GM18909 (cell line): Measurements from ENCODE around the gene RBM47.

Experiments
- ATAC-seq: cut with Tn5 transposase; IDR thresholded peaks from one replicate; pipeline ENCODE4 v1.9.1; 2021; ENCODE audit warnings: mild to moderate bottlenecking; ENCODE audit not compliant: unreplicated experiment, poor library complexity

Gene RBM47

DNA sequence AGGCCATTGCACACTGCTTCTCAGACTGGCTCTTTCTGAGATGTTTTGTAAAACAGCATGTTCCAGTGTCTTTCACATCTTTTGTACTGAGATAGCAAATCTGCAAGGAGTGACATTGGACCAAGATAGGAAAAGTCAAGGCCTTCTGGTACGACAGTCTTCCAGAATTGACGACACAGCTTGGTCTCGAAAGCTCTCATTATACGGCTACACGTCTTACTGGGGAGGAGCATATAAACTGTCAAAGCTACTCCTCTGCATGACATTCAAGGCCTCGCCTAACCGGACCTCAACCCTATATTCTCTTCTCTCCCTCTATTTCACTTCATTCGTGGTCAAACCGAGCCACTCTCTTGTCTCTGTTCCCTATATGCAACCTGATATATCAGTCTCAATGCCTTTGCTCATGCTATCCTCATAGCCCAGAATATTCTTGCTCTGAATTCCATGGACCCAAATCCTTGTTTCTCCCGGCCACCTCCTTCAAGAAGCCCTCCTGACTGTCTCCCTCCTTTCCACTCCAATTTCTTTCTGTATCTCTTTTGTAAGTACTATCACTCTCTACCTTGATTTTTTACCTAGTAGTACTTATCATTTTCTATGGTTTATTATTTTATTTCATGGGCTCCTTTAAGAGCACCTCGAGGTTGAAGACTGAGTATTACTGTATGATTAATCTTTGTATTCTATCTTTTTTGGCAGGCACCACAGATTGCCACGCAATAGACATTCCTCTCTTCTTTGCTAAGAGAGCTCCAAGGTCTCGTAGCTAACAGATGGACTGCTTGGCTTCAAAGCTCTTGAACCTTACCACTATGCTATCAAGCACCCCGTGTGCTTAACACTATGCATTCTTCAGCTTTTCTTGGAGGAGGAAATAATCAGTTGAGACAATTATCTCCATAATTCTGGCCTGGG is 35.1 kb downstream of the RBM47 start:
- no peak for ATAC-seq

DNA sequence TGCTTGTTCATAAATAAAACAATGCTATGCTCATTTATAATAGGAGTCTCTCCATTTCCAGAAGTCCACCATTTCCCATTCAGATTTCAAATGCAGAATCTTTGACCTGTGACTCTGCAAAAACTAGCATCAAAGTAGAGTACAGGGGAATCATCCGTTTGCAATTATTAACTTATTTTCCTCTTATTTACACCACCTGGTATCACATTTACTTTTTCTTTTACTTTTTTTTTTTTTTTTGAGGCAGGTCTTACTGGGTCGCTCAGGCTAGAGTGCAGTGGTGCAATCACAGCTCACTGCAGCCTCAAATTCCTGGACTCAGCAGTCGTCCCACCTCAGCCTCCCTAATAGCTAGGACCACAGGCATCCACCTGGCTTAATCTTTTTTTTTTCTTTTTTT is 37.6 kb downstream of the RBM47 start:
- no peak for ATAC-seq

DNA sequence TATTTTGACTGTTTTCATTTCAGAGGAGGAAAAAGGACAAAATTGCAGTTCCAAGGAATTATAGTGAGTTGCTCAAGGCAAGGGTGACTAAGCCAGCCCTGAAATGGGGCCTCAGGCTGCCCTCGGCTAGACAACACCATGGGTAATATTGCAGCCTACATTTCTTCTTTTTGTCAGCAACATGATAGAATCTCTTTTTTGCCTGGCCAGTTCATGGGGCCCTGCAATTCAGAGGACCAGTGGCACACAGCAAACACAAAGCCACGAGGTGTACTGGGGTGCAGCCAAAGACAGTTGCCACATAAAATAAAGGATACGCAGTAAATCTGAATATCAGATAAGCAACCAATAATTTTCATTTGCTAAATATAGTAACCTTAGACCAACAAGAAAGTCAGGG is 41.8 kb downstream of the RBM47 start:
- no peak for ATAC-seq

GRCh38 chr4:40587351-40587750 is 42.3 kb downstream of the RBM47 start:
- no peak for ATAC-seq

DNA sequence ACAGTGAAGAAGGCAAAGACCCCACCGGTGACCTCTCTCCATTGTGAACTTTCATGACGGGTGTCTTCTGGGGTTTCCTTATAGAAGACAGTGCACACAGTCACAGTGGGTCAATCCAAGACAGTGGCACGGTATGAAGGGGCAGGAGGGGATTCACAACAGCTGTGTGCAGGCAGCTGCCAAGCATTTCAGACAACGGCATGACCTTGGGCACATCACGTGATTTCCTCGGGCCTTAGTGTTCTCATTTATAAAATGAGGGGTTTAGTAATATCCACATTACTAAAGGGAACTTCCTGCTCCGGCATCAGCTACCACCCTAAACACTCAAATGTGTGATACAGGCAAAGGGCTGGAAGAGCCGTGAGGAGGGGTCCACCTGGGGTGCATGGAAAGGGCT is 42.9 kb downstream of the RBM47 start:
- ATAC-seq: no peak

GRCh38 chr4:40586034-40586433 is 43.6 kb downstream of the RBM47 start:
- ATAC-seq: no peak

DNA sequence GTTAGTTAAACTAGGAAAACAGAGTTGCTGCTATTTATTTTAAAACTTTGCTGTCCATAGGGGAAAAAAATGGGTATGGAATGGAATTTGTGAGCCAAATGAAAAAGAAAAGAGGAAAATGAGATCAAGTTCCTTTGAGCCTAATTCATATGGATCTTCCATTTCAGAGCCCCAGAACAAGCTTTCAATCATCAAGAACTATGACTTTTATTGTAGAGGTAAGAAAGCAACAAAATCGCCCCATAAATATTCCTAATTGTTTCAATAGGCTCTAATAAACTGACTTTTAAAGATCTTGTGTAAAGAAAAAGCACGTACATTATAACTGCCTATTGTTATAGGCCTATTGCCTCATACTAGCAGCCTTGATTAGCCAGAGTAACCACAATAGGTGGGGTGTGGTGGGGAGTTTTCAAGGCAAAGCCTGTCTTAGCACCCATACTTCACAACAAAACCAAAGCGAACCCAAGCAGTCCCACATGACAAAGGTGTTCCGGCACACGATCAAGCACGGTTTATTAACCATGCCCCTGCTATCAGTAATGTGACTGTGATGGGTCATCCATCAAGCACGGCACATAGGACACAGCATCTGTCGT is 44.4 kb downstream of the RBM47 start:
- no peak for ATAC-seq

DNA sequence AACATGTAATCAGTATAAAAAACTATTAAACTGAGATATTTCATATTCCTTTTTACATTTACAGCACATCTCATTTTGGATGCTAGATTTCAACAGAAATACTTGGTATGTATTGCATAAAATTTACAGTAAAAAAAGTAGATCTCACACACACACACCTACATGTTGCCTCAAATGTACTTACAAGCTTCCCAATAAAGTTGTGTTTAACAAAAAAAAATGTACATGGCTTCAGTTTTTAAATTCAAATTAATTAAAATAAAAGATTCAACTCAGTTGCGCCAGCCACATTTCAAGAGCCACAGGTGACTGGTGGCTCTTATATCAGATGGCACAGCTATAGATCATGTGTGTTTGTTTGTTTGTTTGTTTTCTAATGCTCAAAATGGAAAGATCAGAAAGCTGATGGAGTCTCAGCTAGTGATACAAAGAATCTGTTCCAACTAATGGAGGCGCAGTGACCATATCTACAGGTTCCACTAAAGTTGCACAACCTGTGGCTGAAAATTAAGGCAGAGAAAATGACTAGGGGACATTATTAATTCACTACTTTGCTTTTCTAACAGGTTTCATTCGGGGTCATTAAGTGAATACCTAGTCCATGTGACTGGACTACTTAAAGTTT is 45.0 kb downstream of the RBM47 start:
- no peak for ATAC-seq

DNA sequence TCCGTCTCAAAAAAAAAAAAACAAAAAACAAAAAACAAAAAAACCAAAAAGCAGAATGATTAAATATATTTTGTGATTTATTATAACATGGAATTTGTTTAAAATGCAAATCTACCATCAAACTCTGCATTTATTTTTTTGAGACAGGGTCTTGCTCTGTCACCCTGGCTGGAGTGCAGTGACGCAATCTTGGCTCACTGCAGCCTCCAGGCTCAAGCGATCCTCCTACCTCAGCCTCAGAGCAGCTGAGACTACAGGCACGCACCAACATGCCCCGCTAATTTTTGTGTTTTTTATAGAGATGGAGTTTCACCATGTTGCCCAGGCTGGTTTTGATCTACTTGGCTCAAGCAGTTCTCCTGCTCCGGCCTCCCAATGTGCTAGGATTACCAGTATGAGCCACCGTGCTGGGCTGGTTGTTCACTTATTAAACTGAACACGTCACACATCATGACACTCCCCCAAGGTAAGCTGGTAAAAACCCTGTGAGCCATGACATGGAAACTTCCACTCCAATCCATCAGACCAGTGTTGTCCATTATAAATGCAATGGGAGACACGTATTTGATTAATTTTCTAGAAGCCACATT is 45.7 kb downstream of the RBM47 start:
- no peak for ATAC-seq

DNA sequence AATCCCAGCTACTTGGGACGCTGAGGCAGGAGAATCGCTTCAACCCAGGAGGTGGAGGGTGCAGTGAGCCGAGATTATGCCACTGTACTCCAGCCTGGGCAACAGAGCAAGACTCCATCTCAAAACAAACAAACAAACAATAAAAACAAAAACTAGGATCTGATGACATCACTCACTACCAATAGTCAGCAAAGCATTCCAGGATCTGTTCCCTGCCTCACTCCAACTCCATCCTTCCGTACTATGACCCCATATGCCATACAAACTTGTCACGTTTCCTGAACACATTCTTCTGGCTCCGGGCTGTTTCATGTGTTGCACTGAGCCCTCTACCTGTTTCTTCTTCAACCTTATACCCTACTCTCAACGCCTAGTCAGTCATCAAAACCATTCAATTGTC is 47.3 kb downstream of the RBM47 start:
- no peak for ATAC-seq

DNA sequence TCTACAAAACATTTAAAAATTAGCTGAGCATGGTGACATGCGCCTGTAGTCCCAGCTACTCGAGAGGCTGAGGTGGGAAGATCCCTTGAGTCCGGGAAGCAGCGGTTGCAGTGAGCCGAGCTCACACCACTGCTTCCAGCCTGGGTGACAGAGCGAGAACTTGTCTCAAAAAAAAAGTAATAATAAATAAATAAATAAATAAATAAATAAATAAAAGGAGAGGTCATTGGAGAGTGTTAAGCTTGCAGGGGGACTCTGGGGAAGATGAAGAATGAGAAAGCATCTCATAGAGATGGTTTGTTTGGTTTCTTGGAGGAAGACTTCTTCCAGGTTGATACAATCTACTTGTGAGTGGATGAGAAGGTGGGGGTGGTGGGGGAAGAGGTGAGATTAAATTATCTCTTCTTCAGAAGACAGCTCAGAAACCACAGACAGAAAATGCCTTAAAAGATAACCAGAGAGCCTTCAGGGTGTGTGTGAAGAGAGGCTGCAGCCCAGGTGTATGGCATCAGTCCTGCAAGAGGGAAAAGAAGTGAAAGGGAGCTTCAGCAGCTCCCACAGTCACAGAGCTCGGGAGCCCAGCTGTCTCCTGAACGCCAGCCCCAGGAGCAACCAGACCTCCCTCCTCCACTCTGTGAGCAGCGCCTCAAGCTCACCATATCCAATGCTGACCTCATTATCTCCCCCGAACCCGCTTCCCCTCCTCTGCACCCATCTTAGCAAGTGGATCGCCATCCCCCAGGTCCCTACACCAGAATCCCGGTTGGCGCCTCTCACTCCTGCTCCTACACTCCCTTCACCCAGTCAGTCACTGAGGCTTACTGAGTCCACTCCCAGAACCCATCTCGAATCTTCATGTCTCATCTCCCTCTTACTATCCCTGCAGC is 48.2 kb downstream of the RBM47 start:
- no peak for ATAC-seq

GRCh38 chr4:40579983-40580382 is 49.7 kb downstream of the RBM47 start:
- ATAC-seq: no peak

GRCh38 chr4:40577588-40578253 is 51.9 kb downstream of the RBM47 start:
- ATAC-seq: no peak

DNA sequence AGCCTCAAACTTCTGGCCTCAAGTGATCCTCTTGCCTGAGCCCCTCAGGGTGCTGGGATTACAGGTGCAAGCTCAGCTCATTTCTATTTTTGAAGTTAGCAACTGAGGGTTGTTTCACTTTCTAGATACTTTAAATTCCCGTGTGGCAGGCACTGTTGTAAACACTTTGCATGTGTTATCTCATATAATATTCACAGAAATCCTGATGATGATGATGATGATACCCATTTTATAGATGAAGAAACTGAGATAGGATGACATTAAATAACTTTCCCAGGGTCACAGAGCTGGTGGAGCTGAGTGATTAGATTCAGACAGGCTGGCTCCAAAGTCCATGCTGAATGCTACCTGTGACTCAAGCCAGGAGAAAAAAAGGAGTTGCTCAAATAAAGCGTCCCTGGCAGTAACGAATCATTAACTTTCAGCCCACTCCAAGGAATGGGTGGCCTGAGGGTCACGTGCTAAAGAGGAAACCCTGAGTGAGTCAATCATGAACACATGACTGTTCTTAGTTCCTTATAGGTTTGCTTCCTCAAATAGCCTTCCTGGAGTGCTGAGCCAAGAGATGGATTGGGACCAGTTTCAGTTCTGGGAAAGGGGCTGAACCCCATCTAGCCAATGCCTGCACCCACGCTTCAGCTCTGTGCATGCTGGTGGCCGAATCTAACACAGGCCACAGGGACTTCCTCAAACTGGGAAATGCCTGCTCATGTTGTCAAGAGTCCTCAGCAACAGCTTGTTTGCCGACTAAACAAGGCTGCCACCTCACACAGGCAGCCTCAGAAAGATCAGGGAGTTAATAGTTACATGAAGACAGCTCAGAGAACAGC is 52.8 kb downstream of the RBM47 start:
- peak; percentile 75 for ATAC-seq

DNA sequence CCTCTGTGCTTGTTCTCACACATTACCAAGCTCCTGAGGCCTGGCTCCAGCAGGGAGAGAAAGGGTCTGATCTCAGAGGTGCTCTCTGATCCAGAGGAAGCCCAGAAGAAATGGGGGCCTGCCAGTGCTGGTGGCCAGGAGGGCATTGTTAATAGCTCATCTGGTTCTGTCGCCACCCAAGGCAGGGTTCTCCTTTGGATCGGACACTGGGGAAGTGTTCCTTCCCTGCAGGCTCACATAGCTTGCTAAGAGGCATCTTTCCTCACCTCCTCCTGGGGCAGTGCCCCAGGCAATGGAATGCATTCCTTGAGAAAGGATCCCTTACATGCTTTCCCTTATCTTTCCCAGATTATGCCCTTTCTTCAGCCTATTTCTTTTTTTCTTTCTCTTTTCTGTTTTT is 53.8 kb downstream of the RBM47 start:
- ATAC-seq: no peak

GRCh38 chr4:40573593-40574311 is 55.9 kb downstream of the RBM47 start:
- no peak for ATAC-seq

DNA sequence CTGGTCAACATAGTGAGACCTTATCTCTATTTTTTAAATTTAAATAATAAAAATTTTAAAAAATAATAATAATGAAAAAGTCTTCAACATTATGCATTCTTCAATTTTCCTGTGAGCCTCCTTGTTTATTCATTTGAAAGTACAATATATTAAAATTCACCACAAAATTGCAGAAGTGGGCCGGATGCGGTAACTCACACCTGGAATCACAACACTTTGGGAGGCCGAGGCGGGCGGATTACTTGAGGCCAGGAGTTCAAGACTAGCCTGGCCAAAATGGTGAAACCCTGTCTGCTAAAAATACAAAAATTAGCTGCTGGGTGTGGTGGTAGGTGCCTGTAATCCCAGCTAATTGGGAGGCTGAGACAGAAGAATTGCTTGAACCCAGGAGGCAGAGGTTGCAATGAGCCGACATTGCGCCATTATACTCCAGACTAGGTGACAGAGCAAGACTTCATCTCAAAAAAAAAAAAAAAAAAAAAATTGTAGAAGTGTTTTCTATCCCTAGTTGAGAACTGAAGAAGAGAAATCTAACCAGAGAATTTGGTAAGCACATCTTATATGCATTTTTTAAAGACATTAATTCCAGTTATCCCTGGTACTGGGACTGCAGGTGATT is 56.9 kb downstream of the RBM47 start:
- no peak for ATAC-seq

DNA sequence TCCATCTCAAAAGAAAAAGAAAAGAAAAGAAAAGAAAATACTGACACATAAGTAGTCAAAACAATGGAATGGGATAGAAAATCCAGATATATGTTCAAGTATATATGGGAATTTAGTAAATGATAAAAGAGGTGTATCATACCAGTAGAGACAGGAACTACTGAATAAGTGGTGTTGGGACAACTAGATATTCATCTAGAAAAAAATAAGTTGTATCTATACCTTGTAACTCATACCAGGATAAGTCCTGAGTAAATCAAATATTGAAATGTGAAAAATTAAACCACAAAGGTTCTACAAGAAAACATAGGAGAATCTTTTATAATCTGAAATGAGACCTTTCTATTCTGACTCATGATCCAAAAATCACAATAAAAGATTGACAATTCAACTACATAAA is 58.5 kb downstream of the RBM47 start:
- ATAC-seq: no peak
